Neural crest cell (in vitro differentiated cells): ENCODE results near the gene TXNDC15. TPM values are rescaled to one million over a fixed set of nuclear protein-coding genes. Genes with fewer than 3 reads are reported as not detected.
A peak's percentile ranks its signal among the peaks of the same experiment; 100 is the strongest.
"Not testable (repeated sequence)": the region's sequence is repeated elsewhere in the genome, so short reads cannot be mapped to it uniquely, and the experiment has no call there.

ENCODE experiments used
- DNase-seq: peaks from one replicate; pipeline ENCODE4 v3.0.0; 2021; ENCODE audit warnings: low read depth, mixed read lengths, low spot score
- H3K27ac Mint-ChIP-seq: one replicate; pipeline ENCODE4 v1.8.0; 2021; ENCODE audit warnings: mild to moderate bottlenecking, mixed read lengths; ENCODE audit not compliant: unreplicated experiment
- H3K27me3 Mint-ChIP-seq: 2 replicates; pipeline ENCODE4 v1.8.0; 2021; ENCODE audit warnings: low read depth, mild to moderate bottlenecking, mixed read lengths
- H3K36me3 Mint-ChIP-seq: 2 replicates; pipeline ENCODE4 v1.8.0; 2021; ENCODE audit warnings: low read depth, mild to moderate bottlenecking, mixed read lengths
- H3K4me1 Mint-ChIP-seq: 2 replicates; pipeline ENCODE4 v1.8.0; 2021; ENCODE audit warnings: mixed read lengths
- H3K4me3 Mint-ChIP-seq: one replicate; pipeline ENCODE4 v1.8.0; 2021; ENCODE audit warnings: mild to moderate bottlenecking, mixed read lengths
- H3K9me3 Mint-ChIP-seq: 2 replicates; pipeline ENCODE4 v1.8.0; 2021; ENCODE audit warnings: mixed read lengths
- total RNA-seq: library from RNA; stranded (reverse); gene quantifications from 2 replicates; pipeline ENCODE4 v1.2.1, GENCODE V29; 2021
- TF ChIP-seq, protein P1 (sequence below): fragments of 200-600 bp; sonication (generic); conservative IDR thresholded peaks from 2 replicates; pipeline ENCODE4 v1.5.0; 2021; ENCODE audit warnings: antibody characterized with exemption, mild to moderate bottlenecking

Gene TXNDC15
- total RNA-seq, 1 donor from 2014 or later = 47.0 TPM

DNA sequence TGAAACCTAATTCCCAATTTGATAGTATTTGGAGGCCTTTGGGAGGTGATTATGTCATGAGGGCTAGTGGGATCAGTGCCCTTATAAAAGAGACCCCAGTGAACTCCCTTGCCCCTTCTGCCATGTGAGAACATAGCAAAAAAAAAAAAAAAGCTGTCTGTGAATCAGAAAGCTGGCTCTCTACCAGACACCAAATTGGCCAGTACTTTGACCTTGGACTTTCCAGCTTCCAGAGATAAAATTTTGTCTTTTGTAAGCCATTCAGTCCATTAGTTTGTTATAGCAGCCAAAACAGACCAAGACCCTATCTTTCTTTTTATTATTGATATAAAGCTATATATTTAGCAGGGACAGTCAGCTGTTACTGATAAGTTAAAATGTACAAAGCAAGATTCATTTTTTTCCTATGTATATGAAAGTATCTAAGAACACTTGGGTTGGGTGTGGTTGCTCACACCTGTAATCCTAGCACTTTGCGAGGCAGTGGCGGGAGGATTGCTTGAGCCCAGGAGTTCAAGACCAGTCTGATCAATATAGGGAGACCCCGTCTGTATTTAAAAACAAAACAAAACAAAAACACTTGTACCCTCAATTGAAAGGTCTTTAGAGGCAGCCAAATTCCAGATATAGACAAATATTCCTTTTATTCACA, 36.5 kb upstream of the TXNDC15 start:
- Mint-ChIP-seq H3K4me3 (no peak overlapping the region), H3K4me1 (peaks cover 3% of the 10 kb centered on the region), H3K9me3 (no peaks in the 10 kb centered on the region), H3K27ac (no peak overlapping the region), H3K36me3 (peaks cover 8% of the 10 kb centered on the region), H3K27me3 (no peaks in the 10 kb centered on the region)
- no peak for DNase-seq
- TF ChIP-seq, protein P1, sequence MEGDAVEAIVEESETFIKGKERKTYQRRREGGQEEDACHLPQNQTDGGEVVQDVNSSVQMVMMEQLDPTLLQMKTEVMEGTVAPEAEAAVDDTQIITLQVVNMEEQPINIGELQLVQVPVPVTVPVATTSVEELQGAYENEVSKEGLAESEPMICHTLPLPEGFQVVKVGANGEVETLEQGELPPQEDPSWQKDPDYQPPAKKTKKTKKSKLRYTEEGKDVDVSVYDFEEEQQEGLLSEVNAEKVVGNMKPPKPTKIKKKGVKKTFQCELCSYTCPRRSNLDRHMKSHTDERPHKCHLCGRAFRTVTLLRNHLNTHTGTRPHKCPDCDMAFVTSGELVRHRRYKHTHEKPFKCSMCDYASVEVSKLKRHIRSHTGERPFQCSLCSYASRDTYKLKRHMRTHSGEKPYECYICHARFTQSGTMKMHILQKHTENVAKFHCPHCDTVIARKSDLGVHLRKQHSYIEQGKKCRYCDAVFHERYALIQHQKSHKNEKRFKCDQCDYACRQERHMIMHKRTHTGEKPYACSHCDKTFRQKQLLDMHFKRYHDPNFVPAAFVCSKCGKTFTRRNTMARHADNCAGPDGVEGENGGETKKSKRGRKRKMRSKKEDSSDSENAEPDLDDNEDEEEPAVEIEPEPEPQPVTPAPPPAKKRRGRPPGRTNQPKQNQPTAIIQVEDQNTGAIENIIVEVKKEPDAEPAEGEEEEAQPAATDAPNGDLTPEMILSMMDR = no peak

DNA sequence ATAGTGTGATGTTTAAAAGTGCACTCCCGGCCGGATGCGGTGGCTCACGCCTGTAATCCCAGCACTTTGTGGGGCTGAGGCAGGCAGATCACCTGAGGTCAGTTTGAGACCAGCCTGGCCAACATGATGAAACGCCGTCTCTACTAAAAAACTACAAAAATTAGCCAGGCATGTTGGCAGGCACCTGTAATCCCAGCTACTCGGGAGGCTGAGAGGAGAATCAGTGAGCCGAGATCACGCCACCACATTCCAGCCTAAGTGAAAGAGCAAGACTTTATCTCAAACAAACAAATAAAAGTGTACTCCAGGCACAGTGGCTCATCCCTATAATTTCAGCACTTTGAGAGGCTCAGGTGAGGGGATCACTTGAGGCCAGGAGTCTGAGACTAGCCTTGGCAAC, 35.8 kb upstream of the TXNDC15 start:
- not testable (repeated sequence) for H3K4me3 Mint-ChIP-seq, H3K9me3 Mint-ChIP-seq, H3K4me1 Mint-ChIP-seq, H3K27ac Mint-ChIP-seq, H3K27me3 Mint-ChIP-seq, H3K36me3 Mint-ChIP-seq, DNase-seq

DNA sequence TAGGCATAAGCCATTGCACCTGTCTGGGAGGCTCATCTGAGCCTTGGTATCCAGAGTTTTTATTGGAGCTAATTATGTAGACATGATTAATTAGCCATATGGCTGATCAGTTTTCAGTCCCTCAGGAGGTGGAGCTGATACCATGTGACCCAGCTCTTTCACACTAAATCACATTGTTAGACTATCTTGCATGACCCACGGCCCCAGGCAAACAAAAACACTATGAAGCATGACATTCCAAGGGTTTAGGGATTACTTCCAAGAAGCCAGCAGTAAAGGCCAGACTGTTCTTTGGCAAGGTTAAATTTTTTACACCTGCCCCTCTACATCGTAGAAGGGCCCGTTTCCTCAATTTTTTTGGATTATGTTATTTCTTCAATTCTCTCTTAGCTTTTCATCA, 33.4 kb upstream of the TXNDC15 start:
- DNase-seq = no peak
- Mint-ChIP-seq H3K27me3 (no peaks in the 10 kb centered on the region), H3K9me3 (no peaks in the 10 kb centered on the region), H3K4me3 (no peak overlapping the region), H3K36me3 (peaks cover 11% of the 10 kb centered on the region), H3K4me1 (peaks cover 12% of the 10 kb centered on the region), H3K27ac (no peak overlapping the region)
- TF ChIP-seq, protein P1 = no peak

DNA sequence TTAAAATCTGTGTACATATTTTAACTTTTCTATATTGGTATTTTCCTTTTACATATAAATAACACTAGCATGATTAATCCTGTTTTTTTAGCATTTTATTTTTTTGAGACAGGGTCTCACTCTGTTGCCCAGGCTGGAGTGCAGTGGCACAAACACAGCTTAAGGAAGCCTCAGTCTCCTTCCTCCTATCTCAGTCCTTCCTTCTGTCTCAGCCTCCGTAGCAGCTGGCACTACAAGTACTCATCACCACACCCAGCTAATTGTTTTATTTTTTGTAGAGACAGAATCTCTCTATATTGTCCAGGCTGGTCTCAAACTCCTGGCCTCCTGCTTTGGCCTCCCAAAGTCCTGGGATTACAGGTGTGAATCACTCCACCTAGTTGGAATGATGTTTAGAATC, 29.9 kb upstream of the TXNDC15 start:
- Mint-ChIP-seq H3K9me3 (no peaks in the 10 kb centered on the region), H3K4me3 (peak overlapping the region; percentile 35), H3K27ac (no peak overlapping the region), H3K4me1 (peaks cover 24% of the 10 kb centered on the region), H3K36me3 (peaks cover 17% of the 10 kb centered on the region), H3K27me3 (no peaks in the 10 kb centered on the region)
- DNase-seq = no peak
- TF ChIP-seq, protein P1 = no peak

DNA sequence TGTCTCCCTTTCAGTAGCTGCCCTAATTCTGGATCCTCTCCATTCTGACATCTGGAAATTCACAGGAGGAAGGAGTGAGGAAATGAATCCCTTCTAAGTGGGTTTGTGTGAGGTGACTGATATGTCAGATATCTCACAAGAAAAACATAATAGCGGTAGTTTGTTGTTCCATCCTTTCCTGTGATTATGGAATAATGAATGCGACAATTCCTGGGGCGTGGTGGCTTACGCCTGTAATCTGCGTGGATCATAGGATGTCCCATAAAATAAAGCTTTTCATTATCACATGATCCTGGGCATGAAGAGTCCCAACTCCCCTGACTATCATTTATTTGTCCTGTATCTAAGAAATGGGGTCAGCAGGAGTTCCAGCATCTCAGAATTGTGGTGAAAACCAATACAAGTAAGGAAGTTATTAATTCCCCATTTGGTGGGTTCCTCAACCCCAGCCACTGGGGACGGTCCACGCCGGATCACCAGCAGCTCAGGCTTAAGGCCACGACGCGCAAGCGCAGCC, 28.8 kb upstream of the TXNDC15 start:
- TF ChIP-seq, protein P1 = no peak

DNA sequence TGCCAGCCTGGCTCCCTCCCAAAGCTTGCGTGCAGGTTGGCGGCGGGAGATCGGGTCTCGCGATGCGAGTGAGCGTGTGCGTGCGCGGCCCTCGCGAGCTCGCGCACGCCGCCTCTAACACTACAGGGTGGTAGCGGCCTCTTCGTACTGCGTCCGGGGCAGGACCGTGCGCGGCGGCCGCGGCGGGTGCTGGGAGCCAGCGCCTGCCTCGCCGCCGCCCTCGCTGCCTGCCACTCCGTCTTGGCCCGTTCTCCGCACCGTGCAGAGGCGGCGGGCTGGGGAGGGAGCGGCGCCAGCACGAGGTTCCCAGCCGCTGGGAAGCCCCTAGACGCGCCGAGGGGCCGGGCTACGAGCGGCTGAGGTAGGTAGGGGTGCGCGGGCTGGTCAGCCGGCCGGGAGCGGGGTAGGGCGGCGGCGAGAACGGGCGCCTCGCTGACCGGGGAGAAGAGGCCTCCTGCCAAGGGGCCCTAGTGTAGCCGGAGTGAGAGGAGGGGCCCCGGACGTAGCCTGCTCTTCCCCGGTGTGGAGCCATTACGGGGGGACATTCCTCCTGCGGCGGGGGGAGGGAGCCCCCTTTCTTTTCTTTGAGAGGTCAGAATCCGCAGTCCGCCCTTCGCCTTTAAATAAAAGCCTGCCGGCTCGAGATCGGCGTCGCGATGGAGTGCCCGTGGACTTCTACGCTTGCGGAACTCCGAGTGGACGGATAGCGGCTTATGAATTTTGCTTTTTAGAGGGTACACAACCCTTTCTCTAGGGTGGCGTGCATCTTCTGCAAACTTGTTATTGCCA, 28.1 kb upstream of the TXNDC15 start, which contains the start of gene C5orf24:
Gene C5orf24 (plus strand): TSS at position 117 of the 789 bp plus-strand sequence. CDS start 8,933 bp downstream, outside the sequence.
- DNase-seq = peak; percentile 78
- peak within 1 kb of the TSS; percentile 98 for H3K27ac Mint-ChIP-seq
- H3K4me1 Mint-ChIP-seq = peaks cover 22% of the 10 kb centered on the region
- H3K4me3 Mint-ChIP-seq = peak within 1 kb of the TSS; percentile 96
- H3K27me3 Mint-ChIP-seq = no peaks in the 10 kb centered on the region
- TF ChIP-seq, protein P1 = no peak
- no peaks in the 10 kb centered on the region for H3K9me3 Mint-ChIP-seq
- H3K36me3 Mint-ChIP-seq = peaks cover 10% of the 10 kb centered on the region

More for the DNA sequence above, 28.8 kb upstream of the TXNDC15 start:
- no peak for DNase-seq
- Mint-ChIP-seq H3K27ac (peak overlapping the region; percentile 95), H3K36me3 (peaks cover 13% of the 10 kb centered on the region), H3K9me3 (no peaks in the 10 kb centered on the region), H3K27me3 (no peaks in the 10 kb centered on the region), H3K4me1 (peaks cover 24% of the 10 kb centered on the region), H3K4me3 (peak overlapping the region; percentile 96)
